Heart left ventricle (tissue), 13 donors: Measurements from ENCODE around the gene CGB8.

Source experiments
- CTCF ChIP-seq, 12 donors: fragments of 200-600 bp; sonication (generic) in 4 of 12; IDR thresholded peaks; one replicate each; pipeline versions ENCODE4 v1.5.0 to v1.8.0; 2018 to 2022; ENCODE audit warnings: antibody characterized with exemption in 12 of 12, mild to moderate bottlenecking in 5 of 12
- POLR2A ChIP-seq, 2 donors: fragments of 450-650 bp; IDR thresholded peaks; one replicate each; pipeline ENCODE4 v1.6.1; 2017; ENCODE audit warnings: antibody characterized with exemption in 2 of 2, mild to moderate bottlenecking in 2 of 2, moderate library complexity in 2 of 2
- donor health status: ischemic (EF 13 %, LVEDD 7.1; RV severe dilation, severe dysfunction).
- donor health status: DM: no; HTN: yes; CAD: no.
- donor health status: DM: no; HTN: no; CAD: no.
- donor health status: ischemic (EF 25% LVEDD 6.9; RV normal size, moderate dysfunction).
- donor health status: ischemic (EF 25% LVEDD 5.7; RV mildly dilated, moderate dysfunction).
- donor health status: ischemic (EF 35%, LVEDD 5.7; RV mildly dilated, moderate dysfunction).
- donor health status: nonischemic (EF 11% LVEDD 7.7; RV severe dilation, severe dysfunction).
- donor health status: DM: yes; HTN: yes; CAD: no.
- donor health status: PGD.
- donor health status: ischemic (EF 29% LVEDD 5.4; RV normal size, mild dysfunction).
- donor health status: nonischemic (EF 23%, LVEDD 6.1; RV moderate dilation, normal function).

GRCh38 chr19:49097453-49098288, 48.8 kb upstream of the CGB8 start:
- TF ChIP-seq CTCF (IDR thresholded peaks at IDR 0.05): peak; percentile 97 to 100 (median 99)
- TF ChIP-seq POLR2A (IDR thresholded peaks at IDR 0.05): no peak
